ENCODE measurements around the gene CPEB3. TPM values are rescaled to one million over a fixed set of nuclear protein-coding genes. Genes with fewer than 3 reads are reported as not detected.
A peak's percentile ranks its signal among the peaks of the same experiment; 100 is the strongest.

CPEB3 gene
- total RNA-seq, 1 donor from 2014 or later = 1.6 TPM

- Mint-ChIP-seq H3K27ac (ENCODE audit: unreplicated experiment) (no peak overlapping the region), H3K4me3 (no peak overlapping the region), H3K27me3 (ENCODE audit: low read depth) (no peaks in the 10 kb centered on the region), H3K9me3 (no peaks in the 10 kb centered on the region), H3K36me3 (ENCODE audit: low read depth) (peaks cover 2% of the 10 kb centered on the region), H3K4me1 (peaks cover 24% of the 10 kb centered on the region)
- TF ChIP-seq CTCF (conservative IDR thresholded peaks at IDR 0.05) = no peak
- no peak for DNase-seq (ENCODE audit: low read depth, low spot score)
Observed at GRCh38 chr10:92303096-92303495, 12.2 kb upstream of the CPEB3 start.

- Mint-ChIP-seq H3K27ac (ENCODE audit: unreplicated experiment) (no peak overlapping the region), H3K4me1 (peaks cover 33% of the 10 kb centered on the region)
- TF ChIP-seq CTCF (conservative IDR thresholded peaks at IDR 0.05) = no peak
Observed at GRCh38 chr10:92298487-92298886, 7.6 kb upstream of the CPEB3 start.

DNA sequence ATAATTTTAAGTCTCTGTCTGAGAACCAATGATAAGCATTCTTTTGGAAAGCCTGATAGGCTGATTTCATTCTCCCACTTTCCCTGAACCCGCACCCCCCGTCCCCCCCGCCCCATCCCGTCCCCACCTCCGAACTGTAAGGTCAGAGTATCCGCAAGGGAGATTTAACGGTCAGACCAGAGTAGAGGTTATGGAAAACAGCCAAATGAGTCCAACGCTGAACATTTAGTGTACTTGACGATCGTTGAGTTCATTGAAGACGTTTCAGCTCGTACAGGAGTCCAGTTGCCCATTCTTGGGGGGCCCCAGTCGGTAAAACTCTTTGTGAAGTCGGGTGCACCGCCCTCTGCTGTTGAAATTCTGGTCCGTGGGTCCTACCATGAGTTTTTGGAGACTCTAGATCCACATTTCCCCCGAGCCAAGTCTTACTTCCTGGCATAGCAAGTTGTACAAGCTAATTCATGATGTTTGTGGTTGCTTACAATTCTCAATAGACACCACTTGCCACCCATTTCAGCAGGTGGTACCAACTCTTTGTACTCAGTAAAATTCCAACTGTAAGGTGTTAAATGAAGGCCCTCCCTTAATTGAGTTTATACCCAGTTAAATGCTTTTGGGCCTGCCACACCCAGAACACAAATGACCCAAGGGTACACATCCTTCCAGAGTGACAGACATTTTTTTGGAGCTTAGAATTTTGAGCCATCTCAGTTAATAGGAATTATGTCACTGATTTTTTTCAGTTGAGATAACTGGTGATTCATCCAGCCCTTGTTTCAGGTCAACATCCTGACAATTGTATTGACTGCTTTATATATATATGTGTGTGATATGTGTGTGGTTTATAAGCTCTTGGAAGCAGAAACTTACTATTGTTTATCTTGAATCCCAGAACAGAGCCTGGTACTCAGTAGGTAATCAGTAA, 1.3 kb upstream of the CPEB3 start:
- DNase-seq (ENCODE audit: low read depth, low spot score) = peak; percentile 19
- H3K27ac Mint-ChIP-seq (ENCODE audit: unreplicated experiment) = peak overlapping the region; percentile 89

More at GRCh38 chr10:92298487-92298886, 7.6 kb upstream of the CPEB3 start:
- Mint-ChIP-seq H3K27me3 (ENCODE audit: low read depth) (no peaks in the 10 kb centered on the region), H3K4me3 (no peak overlapping the region), H3K36me3 (ENCODE audit: low read depth) (peaks cover 6% of the 10 kb centered on the region), H3K9me3 (no peaks in the 10 kb centered on the region)
- DNase-seq (ENCODE audit: low read depth, low spot score) = no peak

DNA sequence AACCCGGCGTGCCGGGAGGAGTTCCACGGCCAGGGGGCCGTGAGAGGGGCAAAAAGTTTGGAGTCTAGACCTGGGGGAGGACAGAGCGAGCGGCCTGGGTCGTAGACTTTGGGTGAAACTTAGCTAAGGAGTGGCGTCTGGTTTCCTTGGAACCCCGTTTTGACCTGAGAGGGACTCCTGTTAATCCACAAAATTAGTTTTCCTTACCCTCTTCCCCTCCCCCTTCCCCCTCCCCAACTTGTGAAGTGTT, 663 bp upstream of the CPEB3 start:
- Mint-ChIP-seq H3K4me3 (peak overlapping the region; percentile 90), H3K9me3 (no peaks in the 10 kb centered on the region), H3K4me1 (peaks cover 33% of the 10 kb centered on the region), H3K27ac (ENCODE audit: unreplicated experiment) (peak overlapping the region; percentile 62), H3K27me3 (ENCODE audit: low read depth) (peaks cover 3% of the 10 kb centered on the region), H3K36me3 (ENCODE audit: low read depth) (peaks cover 1% of the 10 kb centered on the region)
- TF ChIP-seq CTCF (conservative IDR thresholded peaks at IDR 0.05) = no peak
- DNase-seq (ENCODE audit: low read depth, low spot score) = no peak

More for the DNA sequence above, 1.3 kb upstream of the CPEB3 start:
- peaks cover 3% of the 10 kb centered on the region for H3K27me3 Mint-ChIP-seq (ENCODE audit: low read depth)
- peak overlapping the region; percentile 90 for H3K4me3 Mint-ChIP-seq
- H3K4me1 Mint-ChIP-seq = peaks cover 36% of the 10 kb centered on the region
- H3K36me3 Mint-ChIP-seq (ENCODE audit: low read depth) = peaks cover 4% of the 10 kb centered on the region
- H3K9me3 Mint-ChIP-seq = no peaks in the 10 kb centered on the region
- TF ChIP-seq CTCF (conservative IDR thresholded peaks at IDR 0.05) = peak; percentile 50

DNA sequence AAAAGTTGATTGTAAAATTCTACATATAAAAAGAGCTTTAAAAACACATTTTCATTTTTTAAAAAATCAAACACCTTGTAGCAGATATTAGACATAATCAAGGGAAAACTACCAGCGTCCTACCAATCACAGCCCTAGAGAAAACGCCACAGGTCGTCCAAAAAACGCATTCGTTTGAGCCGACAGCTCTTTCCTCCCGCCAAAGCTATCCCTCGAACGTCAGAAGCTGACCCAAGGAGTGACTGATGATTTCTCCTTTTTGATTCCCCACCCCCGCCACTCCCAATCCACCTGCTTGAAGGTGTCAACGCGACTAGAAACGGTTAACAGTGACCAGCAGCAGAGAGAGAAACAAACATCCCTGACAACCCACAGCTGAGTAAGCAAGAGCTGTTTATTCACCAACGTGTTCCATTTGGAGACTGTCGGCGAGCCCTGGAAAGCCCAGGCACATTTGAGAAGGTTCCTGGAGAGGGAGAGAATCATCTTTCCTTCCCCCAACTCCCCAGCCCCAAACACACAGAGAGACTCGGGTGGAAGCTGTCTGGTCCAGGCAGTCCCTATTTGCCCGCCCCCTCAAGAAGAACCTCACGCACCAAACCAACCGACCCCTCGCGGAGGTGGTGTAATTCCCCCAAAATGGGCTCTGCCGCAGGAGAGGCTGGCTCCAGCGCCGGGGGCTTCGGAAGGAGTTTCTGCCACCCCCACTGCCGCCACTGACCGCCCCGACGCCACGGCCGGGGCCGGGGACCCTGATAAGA, 622 bp downstream of the CPEB3 start:
- H3K27me3 Mint-ChIP-seq (ENCODE audit: low read depth) = peaks cover 3% of the 10 kb centered on the region
- no peak overlapping the region for H3K27ac Mint-ChIP-seq (ENCODE audit: unreplicated experiment)
- DNase-seq (ENCODE audit: low read depth, low spot score) = no peak
- H3K4me1 Mint-ChIP-seq = peaks cover 29% of the 10 kb centered on the region
- no peak for TF ChIP-seq CTCF (conservative IDR thresholded peaks at IDR 0.05)
- H3K4me3 Mint-ChIP-seq = peak overlapping the region; percentile 90
- H3K9me3 Mint-ChIP-seq = no peaks in the 10 kb centered on the region
- no peaks in the 10 kb centered on the region for H3K36me3 Mint-ChIP-seq (ENCODE audit: low read depth)

Data from neural crest cell (in vitro differentiated cells).